ENCODE measurements around the gene ZFYVE21. TPM values are rescaled to one million over a fixed set of nuclear protein-coding genes. Genes with fewer than 3 reads are reported as not detected.

ZFYVE21 gene
- total RNA-seq, 2 donors from 2014 or later, result 51.2 to 54.9 TPM

DNA sequence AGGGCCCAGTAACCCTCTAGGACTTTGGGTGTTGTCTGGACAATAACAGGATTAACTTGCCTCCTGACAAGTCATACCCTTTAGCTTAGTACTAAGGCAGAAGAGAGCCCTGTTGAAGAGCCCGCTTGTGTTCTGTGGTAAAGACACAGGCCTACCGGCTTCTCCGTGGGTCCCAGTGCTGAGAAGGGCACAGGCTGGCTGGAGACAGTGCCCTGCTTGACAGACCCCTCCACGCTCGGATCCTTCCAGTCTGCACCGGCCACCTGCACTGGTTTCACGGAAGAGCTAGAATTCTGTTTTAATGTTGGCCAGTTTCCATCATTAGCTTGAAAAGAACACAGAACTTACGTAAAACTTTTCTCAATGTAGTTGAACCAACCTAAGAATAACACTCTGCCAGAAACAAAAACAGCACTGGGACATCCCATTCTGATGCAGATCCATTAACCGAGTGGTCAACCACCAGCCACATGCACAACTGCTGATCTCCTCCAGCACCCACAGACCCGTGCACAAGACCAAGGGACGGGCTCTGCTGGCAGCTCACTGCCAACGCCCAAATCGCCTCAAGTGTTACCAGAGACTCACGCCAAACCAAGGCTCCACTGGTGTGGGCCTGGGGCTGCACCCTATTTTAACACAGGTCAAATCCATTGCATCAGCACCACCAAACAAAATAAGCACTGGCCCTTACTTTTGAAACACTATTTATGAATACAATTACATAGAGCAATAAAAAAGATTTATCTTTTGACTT lies 27.1 kb downstream of the ZFYVE21 start:
- intact Hi-C loops (cut with DNase I, micrococcal nuclease), result no loop called here
- DNase-seq, result no peak
- no peak for ATAC-seq

DNA sequence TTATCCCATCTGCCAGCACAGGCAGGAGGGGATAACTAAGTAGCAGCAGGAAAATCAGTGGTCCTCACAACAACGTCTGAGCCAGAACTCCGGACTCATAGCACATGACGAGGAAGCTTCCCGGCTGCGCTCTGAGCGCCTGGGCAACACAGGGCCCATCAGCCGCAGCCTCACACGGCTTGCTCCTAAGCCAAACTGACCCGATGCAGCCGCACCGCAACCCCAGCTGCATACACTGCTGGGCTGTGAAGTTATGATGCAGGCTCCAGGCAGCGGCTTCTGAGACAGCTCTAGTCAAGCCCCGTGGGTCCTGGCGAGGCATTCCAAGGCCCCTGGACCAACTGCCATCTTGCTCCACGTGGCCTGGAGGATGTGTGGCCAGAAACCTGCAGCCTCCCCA lies 28.1 kb downstream of the ZFYVE21 start:
- DNase-seq (no peak), ATAC-seq (no peak)
- intact Hi-C loops (cut with DNase I, micrococcal nuclease), result no loop called here

DNA sequence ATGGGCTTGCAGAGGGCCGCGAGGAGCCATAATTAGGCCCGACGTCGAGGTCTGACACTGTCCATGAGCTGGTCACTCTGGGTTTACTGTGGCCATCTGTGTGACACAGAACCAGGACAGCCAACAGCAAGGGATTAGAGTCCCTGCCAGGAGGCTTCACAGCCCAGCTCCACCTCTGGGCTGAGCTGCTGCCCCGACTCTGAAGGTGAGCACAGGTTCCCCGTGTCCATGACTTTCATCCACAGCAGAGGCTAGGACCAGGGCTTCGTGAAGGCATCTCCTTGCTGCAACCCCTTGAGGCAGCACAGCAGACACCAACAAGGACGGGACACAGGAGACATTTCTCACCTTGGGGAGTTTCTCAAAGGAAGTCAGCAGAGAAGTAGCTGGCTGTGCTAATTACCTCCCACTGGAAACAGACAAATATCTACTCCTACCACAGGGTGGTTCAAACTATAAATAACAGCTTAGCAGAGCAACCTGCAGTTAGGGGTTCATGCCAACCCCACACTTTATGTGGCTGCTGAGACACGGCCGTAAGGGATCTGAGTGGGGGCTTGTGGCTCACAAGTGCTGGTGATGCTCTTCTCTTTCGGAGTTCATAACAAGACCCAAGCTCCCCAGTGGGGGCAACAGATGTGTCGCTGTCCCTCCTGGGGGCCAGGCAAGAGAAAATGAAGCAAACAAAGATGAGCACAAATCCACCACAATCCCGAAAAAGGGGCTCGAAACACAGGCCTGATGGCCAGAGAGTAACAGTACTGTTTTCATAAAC lies 29.2 kb downstream of the ZFYVE21 start:
- DNase-seq (no peak), ATAC-seq (no peak)
- intact Hi-C loops (cut with DNase I, micrococcal nuclease), result no loop called here

DNA sequence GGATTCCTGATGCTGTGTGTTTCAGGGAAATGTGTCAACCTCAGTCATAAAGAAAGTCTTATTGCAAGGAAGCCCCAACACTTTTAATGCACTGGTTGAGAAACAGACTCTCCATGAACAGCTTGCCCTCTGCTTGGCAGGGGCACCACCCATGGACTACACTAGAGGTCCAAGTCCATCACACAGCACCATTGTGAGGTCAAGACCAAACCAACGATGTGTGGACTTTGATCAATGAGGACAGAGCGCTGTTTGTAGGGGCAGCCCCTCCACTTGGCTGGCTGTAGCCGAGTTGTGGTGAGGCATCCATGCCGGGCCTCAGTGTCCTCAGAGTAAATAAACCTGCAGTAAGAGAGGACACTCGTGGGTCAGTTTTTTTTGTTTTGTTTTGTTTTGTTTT lies 29.8 kb downstream of the ZFYVE21 start:
- ATAC-seq, result peak; percentile 79
- intact Hi-C loops (cut with DNase I, micrococcal nuclease), result no loop called here
- no peak for DNase-seq

DNA sequence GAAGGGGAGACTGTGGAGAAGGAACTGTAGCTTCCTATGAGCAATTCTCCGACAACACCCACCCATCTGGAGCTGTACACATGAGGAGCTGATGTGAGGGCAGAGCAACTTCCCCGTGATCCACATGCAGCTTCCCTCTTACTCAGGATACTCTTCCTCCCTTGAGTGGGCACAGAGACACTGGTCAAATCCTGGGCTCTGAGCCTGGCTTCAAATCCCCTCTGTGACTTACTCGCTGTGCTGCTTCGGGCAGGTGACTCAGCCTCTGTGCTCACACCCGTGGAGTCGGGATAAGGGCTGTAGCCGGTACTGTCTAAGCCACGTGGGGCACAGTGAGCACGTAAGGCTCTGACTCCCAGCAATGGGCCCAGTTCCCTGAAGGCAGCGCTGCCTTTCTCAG lies 31.1 kb downstream of the ZFYVE21 start:
- intact Hi-C loops (cut with DNase I, micrococcal nuclease), result no loop called here
- no peak for ATAC-seq
- no peak for DNase-seq

DNA sequence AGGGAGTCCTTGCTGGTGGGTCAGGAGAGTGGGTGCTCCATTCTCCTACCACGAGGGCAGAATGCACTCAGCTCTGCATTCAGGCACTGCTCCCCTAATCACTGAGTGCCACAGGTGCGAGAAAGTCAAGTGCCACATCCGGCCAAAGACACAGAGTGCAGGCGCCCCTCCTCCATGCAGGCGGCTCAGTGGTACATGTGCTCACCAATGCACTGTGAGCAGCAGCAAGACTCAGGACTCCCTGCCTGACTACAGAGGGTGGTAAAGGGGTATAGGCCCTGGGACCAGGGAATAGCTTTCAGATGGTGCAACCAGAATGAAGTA lies 32.9 kb downstream of the ZFYVE21 start:
- intact Hi-C loops (cut with DNase I, micrococcal nuclease), result no loop called here
- ATAC-seq (no peak), DNase-seq (no peak)

DNA sequence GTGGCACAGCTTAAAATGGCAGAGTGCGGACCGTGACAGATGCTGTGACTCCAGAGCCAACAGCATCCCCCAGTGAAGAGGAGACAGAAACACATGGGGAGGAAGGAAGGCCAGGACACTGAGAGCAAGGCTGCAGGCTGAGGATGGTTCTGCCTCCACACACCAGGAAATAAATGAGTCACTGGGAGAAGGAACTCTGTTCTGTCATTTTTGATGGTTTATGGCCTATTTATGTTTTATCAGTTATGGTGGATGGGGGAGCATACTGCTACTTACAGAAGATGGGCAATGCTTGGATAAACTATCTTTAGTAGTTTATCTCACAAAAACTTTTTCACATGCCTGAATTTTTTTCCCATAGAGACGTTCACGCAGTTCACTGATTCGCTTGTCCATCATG lies 33.8 kb downstream of the ZFYVE21 start:
- intact Hi-C loops (cut with DNase I, micrococcal nuclease), result no loop called here
- ATAC-seq (peak; percentile 71), DNase-seq (no peak)

DNA sequence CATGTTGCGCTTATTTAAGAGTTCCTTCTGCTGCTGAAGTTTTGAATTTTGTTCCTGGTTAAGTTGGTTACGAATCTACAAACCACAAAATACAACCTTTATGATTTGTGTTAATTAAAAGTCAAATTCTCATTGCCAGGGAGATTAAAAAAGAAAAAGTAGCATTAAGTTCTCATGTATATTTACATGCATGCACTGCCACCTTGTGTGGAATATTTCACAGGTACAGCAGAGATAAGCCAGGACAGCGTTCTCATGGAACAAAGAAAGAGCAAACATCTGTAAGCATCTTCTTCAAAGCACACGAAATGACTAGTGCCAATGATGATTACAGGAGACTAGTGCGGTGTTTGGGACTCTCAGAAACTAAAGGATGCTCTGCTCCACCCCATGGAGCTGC lies 34.2 kb downstream of the ZFYVE21 start:
- no peak for DNase-seq
- peak; percentile 38 for ATAC-seq
- intact Hi-C loops (cut with DNase I, micrococcal nuclease), result no loop called here

DNA sequence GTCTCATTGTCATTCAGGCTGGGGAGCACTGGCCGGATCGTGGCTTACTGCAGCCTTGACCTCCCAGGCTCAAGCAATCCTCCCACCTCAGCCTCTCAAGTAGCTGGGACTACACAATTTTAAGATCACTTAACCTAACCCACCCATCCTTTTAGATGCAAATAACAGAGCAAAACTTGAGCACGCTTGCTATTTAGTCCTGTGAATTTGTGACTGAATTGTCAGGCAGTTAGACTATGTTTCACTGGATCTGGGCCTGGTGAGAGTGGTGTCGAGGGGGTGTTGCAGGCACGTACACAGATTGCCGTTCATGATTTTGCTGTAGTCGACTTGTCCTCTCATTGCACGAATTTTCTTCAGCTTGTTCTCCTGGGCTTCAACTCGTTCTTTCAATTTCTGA lies 38.2 kb downstream of the ZFYVE21 start:
- intact Hi-C loops (cut with DNase I, micrococcal nuclease), result no loop called here
- no peak for DNase-seq
- no peak for ATAC-seq

DNA sequence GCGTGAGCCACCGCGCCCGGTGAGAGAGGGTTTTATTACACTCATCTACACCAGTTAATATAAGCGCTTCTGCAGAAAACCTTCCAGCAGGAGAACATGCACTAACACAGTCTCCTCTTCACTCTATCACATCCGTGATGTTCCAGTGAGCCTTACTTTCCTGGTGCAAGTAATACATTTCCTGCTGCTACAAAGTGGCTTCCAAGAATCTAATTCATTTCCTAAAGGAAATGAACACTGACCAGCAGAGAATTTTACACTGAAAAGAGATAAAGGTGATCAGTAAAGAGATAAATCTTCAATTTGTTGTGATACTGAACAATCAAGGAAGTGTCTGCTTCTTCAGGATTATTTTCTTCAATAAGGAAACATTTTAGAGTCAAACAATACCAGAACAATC lies 39.5 kb downstream of the ZFYVE21 start:
- DNase-seq (no peak), ATAC-seq (no peak)
- intact Hi-C loops (cut with DNase I, micrococcal nuclease), result no loop called here

DNA sequence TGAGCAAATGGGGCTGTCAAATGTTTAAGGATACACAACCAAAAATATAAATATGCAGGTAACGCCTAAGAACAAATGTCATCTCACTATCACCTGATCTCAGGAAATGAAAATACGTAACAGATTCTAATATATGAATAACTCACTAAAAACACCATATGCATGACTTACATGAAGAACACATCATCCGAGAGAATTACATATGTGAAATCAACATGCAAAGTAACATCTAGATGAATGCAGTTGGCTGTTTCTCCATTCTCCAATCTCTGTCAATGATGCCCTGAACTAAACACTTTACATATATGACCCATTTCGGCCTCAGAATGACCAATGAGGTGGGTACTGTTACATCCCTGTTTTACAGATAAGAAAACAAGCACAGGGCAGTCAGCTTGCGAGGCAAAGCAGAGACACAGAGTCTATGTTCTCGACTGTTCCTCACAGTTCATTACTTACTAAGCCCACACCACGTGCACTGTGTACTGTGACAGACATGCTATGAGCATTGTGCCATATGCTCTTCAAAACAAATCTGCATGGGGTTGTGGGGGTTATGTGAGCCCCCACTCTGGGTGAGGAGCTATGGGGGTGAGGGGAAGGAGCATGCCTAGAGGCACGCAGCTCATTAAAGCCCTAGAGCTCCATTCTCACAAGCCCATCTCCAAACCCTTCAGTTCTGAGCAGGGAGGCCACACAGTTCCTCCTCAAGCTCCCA lies 42.6 kb downstream of the ZFYVE21 start:
- ATAC-seq, result no peak
- no peak for DNase-seq
- intact Hi-C loops (cut with DNase I, micrococcal nuclease), result no loop called here

DNA sequence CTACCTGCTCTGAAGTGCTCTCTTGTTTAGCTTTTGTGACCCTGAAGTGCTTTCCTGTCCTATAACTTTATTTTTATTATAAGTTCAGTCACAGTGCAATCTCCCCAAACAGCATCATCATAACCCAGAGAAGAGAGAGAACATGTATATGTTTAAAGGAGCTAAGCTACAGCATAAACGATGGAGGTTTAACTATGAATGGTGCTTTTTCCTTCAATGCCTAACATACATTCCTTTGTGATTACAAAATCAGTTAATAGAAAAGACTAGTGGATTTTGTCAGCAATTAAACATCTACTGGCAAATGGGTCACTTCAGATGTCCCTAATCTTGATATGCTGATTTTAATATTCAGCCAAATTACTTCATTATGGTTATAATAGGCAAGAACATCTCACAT lies 46.4 kb downstream of the ZFYVE21 start:
- no peak for DNase-seq
- intact Hi-C loops (cut with DNase I, micrococcal nuclease), result no loop called here
- no peak for ATAC-seq

DNA sequence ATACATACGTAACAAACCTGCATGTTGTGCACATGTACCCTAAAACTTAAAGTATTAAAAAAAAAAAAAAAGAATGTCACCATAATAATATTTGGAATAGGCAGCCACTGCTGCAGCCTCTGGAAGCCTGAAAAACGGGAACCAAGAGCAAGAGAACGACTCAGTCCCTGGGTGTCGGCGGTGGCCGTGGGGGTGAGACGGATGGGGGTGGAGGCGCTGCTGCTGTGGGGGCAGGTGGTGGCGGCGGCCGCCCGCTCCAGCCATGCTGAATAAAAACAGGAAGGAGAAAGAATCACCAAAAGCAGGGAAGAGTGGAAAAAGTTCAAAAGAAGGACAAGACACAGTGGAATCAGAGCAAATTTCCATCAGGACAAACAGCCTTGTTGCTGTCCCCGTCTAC lies 46.9 kb downstream of the ZFYVE21 start:
- DNase-seq, result no peak
- no peak for ATAC-seq
- intact Hi-C loops (cut with DNase I, micrococcal nuclease), result no loop called here

DNA sequence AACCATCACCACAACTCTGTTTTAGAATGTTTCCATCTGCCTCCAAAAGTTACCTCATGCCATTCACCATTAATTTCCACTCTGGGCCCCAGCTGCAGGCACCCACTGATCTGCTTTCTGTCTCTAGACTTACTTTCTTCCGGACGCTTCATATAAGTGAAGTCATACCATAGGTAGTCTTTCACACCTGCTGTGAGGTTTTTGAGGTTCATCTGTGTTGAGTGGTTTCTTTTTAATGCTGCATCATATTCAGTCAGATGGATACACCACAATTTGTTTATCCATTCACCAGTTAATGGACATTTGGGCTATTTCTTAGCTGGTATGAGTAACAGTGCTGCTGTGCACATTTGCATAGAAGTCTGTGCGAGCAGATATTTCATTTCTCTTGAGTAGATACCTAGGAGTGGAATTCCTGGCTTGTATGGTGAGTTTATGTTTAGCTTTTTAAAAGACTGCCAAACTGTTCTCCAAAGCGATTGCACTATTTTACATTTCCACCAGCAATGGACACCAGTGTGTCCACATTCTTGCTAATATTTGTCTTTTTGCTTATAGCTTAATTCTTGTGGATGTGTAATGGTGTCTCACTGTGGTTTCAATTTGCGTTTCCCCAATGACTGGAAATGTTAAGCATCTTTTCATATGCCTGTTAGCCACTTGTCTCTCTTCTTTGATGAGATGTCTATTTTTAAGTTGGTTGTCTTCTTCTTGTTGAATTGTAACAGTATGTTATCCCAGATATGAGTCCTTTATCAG lies 48.3 kb downstream of the ZFYVE21 start:
- intact Hi-C loops (cut with DNase I, micrococcal nuclease), result no loop called here
- DNase-seq, result no peak
- no peak for ATAC-seq

DNA sequence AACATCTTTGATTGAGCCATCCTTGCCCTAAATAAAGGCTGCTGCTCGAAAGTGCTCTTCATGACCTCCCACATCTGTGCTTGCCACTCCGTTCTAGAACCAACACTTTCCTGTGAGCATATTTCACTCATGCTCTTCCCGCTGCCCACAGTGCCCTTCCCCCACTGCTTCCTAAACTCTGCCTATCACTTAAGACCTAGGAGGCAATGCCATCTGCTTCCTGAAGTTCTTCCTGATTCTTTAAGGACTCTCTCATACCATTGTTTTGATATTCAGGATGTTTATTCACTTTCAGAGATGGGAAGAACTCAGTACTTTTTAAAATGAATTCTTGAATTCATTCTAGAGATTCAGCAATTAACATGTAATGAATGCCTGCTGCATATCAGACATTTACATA lies 49.9 kb downstream of the ZFYVE21 start:
- intact Hi-C loops (cut with DNase I, micrococcal nuclease), result no loop called here
- DNase-seq, result no peak
- no peak for ATAC-seq

DNA sequence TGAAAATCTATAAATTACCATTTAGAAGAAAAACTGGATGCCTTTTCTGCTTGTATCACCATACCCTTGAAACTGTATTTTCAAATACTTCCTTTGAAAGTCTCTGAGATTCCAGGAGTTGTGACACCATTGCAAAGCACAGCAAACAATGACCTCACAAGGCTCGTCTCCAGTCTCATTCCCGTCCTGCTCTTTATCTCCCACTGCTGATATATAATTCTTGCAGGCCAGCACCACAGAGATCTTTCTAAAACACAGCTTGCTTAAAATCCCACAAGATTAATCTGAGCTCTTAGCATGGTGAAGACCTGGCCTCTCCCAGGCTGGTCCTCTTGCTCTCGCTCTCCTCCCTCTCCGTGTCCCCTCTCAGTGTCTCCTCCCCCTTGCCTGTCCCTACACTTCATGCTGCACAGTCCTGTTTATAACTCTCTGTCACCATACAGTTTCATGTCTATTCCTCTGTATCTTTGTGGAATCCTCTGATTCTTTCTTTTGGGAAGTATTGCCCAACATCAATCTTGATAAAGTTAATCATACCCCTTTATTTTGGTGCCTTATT lies 51.8 kb downstream of the ZFYVE21 start:
- intact Hi-C loops (cut with DNase I, micrococcal nuclease), result no loop called here
- DNase-seq (no peak), ATAC-seq (no peak)

DNA sequence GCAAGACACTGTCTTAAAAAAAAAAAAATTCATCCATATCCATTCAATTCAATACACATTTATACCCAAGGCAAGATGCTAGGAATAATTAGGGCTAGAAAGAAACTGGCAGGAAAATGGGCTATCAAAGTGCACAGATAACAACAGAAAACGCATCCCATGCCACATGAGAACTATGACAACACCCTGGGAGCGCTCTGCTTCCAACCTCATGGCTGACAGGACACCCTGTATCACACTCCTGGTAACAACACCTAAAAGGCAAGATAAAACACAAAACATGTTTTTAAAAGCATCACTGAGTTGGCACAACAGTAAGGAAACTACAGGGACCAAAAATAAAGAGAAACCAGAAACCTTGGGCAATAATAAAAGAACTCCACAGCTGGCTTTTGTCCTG lies 54.9 kb downstream of the ZFYVE21 start:
- intact Hi-C loops (cut with DNase I, micrococcal nuclease), result no loop called here
- ATAC-seq (no peak), DNase-seq (no peak)

DNA sequence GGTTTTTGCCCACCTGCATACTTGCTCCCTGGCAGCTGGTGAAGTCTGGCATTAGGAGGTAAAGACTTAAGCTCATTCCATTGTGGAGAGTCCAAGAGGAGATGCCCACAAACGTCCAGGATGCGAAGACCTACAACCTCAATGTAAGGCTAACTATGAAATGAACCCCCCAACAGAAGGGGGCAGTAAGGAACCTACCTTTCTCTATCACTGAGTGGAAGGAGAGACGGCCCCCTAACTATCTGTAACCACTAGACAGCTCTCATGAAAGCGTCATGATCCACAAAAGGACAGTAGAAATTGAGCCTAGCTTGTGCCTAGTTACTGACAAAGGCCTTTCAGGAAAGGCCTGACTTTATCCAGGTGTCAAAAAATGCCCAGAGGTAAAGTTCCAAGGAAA lies 55.3 kb downstream of the ZFYVE21 start:
- intact Hi-C loops (cut with DNase I, micrococcal nuclease), result no loop called here
- DNase-seq (no peak), ATAC-seq (no peak)

DNA sequence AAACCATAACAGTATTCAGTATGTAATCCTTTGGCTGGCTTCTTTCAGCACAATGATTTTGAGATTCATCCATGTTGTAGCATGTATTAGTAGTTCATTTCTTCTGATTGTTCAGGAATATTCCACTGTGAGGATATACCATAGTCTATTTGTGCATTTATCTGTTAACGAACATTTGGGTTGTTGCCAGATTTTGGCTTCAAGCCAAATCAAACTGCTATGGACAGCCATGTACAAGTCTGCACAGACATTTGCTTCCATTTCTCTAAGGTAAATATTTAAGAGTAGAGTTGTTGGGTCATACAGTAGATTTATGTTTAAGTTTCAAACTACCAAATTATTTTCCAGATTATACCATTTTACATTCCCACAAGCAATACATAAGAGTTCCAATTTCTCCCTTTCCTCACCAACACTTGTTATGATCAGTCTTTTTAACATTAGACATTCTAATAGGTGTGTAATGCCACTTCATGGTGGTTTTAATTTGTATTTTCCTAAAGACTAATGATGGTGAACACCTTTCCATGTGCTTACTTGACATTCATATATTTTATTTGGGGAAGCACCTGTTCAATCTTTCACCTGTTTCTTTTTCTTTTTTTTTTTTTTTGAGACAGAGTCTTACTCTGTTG lies 56.6 kb downstream of the ZFYVE21 start:
- DNase-seq (no peak), ATAC-seq (peak; percentile 16)
- intact Hi-C loops (cut with DNase I, micrococcal nuclease), result no loop called here
